Left ventricle myocardium inferior (tissue), 1 donor: Measurements from ENCODE around the gene TXNDC2. TPM values are rescaled to one million over a fixed set of nuclear protein-coding genes. Genes with fewer than 3 reads are reported as not detected.

Experiments
- DNase-seq: peaks from one replicate; pipeline ENCODE4 v3.0.0-alpha.2; 2020
- H3K27ac ChIP-seq: fragments of 200-600 bp; replicated peaks from 2 replicates; pipeline ENCODE4 v1.8.0; 2021
- H3K27me3 ChIP-seq: fragments of 200-600 bp; 2 replicates; pipeline ENCODE4 v1.8.0; 2021; ENCODE audit warnings: low read depth
- H3K36me3 ChIP-seq: fragments of 200-600 bp; 2 replicates; pipeline ENCODE4 v1.8.0; 2021
- H3K4me1 ChIP-seq: fragments of 200-600 bp; 2 replicates; pipeline ENCODE4 v1.8.0; 2021
- H3K4me3 ChIP-seq: fragments of 200-600 bp; 2 replicates; pipeline ENCODE4 v1.8.0; 2021; ENCODE audit warnings: mild to moderate bottlenecking, moderate library complexity
- H3K9me3 ChIP-seq: fragments of 200-600 bp; replicated peaks from 2 replicates; pipeline ENCODE4 v1.8.0; 2021
- intact Hi-C: fragments of 100-400 bp; cut with micrococcal nuclease; formaldehyde crosslinking; loops from one replicate; pipeline ENCODE4 v1.11.0; 2022
- total RNA-seq: library from RNA; stranded (reverse); fragmentation: NEBNext Ultra II Directional; extraction: Animal tissue kit (Norgen Biotek cat#: 25700); gene quantifications from one replicate; pipeline ENCODE4 v1.2.1, GENCODE V29; 2021
- TF ChIP-seq, protein P1 (sequence below): fragments of 200-600 bp; IDR thresholded peaks from 2 replicates; pipeline ENCODE4 v1.8.0; 2021; ENCODE audit warnings: antibody characterized with exemption, mild to moderate bottlenecking, borderline replicate concordance
- donor health status: DM: no; HTN: yes; CAD: no; lungs with severe emphysema.

The TXNDC2 gene
- total RNA-seq, 1 donor from 2014 or later, result not detected

DNA sequence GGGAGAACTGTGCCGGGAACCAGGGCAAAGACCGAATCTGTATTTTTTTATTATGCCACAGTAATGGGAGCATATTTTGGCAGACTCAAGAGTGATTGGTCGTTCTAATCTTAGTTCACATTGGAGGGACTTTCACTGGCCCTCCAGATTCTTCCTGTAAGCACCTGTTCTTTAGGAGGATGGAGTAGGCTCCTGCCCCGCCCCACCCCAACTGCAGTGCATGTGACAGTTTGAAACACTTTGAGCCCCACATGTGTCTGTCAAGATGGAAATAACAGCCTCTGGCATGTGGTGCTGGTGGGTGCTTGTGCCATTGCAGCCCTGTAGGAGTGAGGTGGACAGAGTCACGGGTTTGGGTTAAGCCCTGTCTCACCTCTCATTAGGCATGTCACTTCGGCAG is 43.3 kb upstream of the TXNDC2 start:
- Histone ChIP-seq H3K9me3 (no peaks in the 10 kb centered on the region), H3K4me1 (peaks cover 55% of the 10 kb centered on the region), H3K36me3 (no peaks in the 10 kb centered on the region), H3K27me3 (no peaks in the 10 kb centered on the region), H3K4me3 (no peak overlapping the region), H3K27ac (peak overlapping the region; percentile 59)
- TF ChIP-seq, protein P1, sequence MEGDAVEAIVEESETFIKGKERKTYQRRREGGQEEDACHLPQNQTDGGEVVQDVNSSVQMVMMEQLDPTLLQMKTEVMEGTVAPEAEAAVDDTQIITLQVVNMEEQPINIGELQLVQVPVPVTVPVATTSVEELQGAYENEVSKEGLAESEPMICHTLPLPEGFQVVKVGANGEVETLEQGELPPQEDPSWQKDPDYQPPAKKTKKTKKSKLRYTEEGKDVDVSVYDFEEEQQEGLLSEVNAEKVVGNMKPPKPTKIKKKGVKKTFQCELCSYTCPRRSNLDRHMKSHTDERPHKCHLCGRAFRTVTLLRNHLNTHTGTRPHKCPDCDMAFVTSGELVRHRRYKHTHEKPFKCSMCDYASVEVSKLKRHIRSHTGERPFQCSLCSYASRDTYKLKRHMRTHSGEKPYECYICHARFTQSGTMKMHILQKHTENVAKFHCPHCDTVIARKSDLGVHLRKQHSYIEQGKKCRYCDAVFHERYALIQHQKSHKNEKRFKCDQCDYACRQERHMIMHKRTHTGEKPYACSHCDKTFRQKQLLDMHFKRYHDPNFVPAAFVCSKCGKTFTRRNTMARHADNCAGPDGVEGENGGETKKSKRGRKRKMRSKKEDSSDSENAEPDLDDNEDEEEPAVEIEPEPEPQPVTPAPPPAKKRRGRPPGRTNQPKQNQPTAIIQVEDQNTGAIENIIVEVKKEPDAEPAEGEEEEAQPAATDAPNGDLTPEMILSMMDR, result no peak
- intact Hi-C loops, result no loop called here
- no peak for DNase-seq

DNA sequence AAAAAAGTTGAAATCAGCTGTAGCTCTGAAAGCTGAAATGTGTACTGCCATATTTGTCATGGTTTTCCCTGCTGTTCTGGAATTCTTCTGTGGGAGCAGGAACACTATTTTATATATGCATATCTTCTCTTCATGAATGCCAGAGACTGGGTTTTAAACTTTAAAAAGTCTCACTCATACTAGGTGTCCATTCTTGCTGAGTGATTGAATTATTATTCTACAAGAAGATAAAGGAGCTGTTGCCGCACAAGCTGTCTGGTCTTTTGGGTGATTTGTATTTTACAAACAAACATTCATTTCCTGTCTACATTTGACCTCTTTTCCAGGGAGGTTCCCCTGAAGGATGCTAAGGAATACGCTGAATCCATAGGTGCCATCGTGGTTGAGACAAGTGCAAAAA is 40.5 kb upstream of the TXNDC2 start:
- intact Hi-C loops, result no loop called here
- TF ChIP-seq, protein P1, result no peak
- Histone ChIP-seq H3K4me3 (no peak overlapping the region), H3K27me3 (no peaks in the 10 kb centered on the region), H3K9me3 (no peaks in the 10 kb centered on the region), H3K4me1 (peaks cover 49% of the 10 kb centered on the region), H3K27ac (peak overlapping the region; percentile 84), H3K36me3 (no peaks in the 10 kb centered on the region)
- no peak for DNase-seq

DNA sequence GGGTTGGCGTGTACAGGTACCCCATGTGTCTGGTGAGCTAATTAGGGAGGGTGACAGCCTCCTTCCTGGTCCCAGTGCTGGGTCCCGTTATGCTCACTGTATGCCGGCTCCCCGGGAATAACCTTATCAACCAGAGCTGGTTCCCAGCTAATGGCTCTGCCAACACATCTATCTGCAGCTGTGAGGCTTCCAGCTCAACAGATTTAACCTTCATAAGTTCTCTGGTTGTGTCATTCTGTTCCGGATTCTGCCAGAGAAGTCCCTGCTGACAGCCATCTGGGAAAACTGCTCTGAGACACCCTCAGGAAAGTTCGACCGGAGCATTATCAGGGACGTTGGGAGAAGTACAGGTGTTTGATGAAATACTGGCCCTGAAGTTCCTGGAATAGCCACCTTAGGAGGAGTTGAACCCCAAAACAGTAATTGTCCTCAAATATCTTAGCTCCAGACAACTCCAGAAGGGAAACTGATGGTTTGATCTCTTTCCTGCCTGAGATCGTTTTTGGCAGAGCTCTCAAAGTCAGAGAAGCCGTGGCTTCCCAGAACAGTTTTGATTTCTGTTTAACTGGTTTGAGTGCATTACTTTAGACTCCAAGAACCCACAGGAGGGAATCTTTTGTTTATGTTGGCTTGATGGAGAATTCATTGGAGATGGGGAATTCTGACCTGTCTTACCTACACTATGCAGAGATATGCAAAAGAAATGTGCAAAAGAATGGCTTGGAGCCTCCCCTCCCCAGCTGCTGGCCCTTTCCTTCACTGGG is 39.4 kb upstream of the TXNDC2 start:
- TF ChIP-seq, protein P1, result no peak
- H3K36me3 ChIP-seq, result no peaks in the 10 kb centered on the region
- peak overlapping the region; percentile 42 for H3K4me3 ChIP-seq
- no peaks in the 10 kb centered on the region for H3K9me3 ChIP-seq
- H3K4me1 ChIP-seq, result peaks cover 47% of the 10 kb centered on the region
- H3K27me3 ChIP-seq, result no peaks in the 10 kb centered on the region
- peak overlapping the region; percentile 84 for H3K27ac ChIP-seq
- intact Hi-C loops, result no loop called here
- no peak for DNase-seq

DNA sequence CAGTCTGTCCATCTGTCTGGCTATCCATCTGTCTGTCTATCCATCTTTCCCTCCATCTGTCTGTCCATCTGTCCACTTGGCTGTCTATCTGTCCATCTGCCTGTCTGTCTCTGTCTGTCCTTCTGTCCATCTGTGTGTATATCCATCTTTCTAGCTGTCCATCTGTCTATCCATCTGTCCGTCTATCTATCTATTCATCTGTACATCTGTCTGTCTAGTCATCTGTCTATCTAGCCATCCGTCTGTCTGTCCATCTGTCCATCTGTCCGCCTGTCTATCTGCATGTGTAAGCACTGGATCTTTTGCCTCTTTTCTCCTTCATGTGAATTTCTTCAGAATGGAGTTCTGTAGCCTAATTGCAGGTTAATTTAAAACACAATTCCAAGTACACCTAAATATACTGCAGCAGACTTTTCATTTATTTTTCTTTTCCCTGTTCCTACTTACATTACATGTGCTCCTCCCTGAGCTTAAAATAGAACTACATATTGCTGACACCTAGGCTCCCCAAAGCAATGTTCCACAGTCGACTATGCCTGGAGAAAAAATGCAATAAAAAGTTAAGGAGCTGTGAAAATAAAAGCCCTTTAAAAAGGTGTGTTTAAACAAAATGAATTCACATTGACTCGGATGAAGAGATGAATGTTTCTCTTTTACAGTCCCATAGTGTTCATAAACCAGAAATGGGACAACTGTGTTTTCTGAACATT is 37.4 kb upstream of the TXNDC2 start:
- Histone ChIP-seq H3K4me1 (peaks cover 37% of the 10 kb centered on the region), H3K4me3 (no peak overlapping the region), H3K27ac (peak overlapping the region; percentile 59)

DNA sequence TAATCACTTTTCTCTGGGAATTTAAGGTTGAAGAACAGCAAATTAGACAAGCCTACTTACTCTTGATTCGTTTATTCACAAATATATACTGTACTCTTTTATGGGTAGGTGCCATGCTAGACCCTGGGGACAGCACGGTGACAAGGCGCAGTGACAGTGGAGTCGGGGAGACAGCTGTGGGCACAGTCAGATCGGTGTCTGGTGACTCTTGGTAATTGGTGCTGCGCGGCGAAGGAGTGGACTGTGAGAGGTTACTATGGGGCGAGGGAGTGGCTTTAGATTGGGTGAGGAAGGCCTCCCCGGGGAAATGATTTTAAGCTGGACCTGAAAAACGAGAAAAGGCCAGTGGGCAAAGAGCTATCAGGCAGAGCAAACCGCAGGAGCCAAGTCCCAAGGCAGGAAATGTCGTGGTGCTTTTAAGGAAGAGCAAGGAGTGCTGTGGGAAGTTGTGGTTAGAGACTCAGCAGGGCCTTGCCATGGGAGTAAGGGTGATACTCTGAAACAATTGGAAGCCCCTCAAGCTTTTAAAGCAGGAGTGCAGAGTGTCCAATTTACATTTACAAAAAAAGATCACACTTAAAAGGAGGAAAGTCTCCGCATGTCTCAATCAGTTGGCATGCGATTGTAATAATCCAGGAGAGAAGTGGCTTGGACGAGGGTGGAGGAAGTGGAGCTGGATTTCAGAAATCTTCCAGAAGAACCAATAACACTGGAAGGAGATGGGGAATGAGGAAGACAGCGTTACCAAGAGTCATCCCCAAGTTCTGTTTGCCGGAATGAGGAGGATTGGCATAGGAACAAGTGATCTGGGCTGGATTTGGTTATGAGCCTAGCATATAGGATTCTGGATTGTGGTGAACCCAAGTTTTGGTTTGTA is 36.1 kb upstream of the TXNDC2 start:
- intact Hi-C loops, result no loop called here
- Histone ChIP-seq H3K4me1 (peaks cover 37% of the 10 kb centered on the region), H3K27ac (peak overlapping the region; percentile 59), H3K27me3 (no peaks in the 10 kb centered on the region), H3K4me3 (peak overlapping the region; percentile 7), H3K9me3 (no peaks in the 10 kb centered on the region), H3K36me3 (no peaks in the 10 kb centered on the region)
- DNase-seq, result peak; percentile 43
- TF ChIP-seq, protein P1, result no peak

More for the DNA sequence above, 37.4 kb upstream of the TXNDC2 start:
- Histone ChIP-seq H3K36me3 (no peaks in the 10 kb centered on the region), H3K27me3 (no peaks in the 10 kb centered on the region), H3K9me3 (no peaks in the 10 kb centered on the region)
- TF ChIP-seq, protein P1, result no peak
- DNase-seq, result no peak
- intact Hi-C loops, result no loop called here
